Panc1 (cell line): Measurements from ENCODE around the gene GAS2.

Experiments
- POLR2AphosphoS5 ChIP-seq: IDR thresholded peaks from 2 replicates; pipeline ENCODE4 v1.6.1; 2012; ENCODE audit warnings: mild to moderate bottlenecking, low read depth, low read length, moderate library complexity
- REST ChIP-seq, 2 experiments: IDR thresholded peaks; 2 replicates each; pipeline ENCODE4 v1.6.1; 2011 to 2012; ENCODE audit warnings: low read depth in 2 of 2, control low read depth in 1 of 2, low read length in 1 of 2, mild to moderate bottlenecking in 1 of 2, moderate library complexity in 1 of 2; ENCODE audit not compliant: insufficient read depth in 1 of 2
- TCF7L2 ChIP-seq: IDR thresholded peaks from 2 replicates; pipeline ENCODE4 v1.6.1; 2011; ENCODE audit warnings: mild to moderate bottlenecking, low read depth, low read length, inconsistent platforms
- TF ChIP-seq, protein P1 (sequence below): fragments of 450-650 bp; IDR thresholded peaks from 2 replicates; pipeline ENCODE4 v1.5.1; 2017; ENCODE audit warnings: mild to moderate bottlenecking

GRCh38 chr11:22859756-22860155 lies 193.3 kb downstream of the GAS2 start:
- TF ChIP-seq, protein P1, sequence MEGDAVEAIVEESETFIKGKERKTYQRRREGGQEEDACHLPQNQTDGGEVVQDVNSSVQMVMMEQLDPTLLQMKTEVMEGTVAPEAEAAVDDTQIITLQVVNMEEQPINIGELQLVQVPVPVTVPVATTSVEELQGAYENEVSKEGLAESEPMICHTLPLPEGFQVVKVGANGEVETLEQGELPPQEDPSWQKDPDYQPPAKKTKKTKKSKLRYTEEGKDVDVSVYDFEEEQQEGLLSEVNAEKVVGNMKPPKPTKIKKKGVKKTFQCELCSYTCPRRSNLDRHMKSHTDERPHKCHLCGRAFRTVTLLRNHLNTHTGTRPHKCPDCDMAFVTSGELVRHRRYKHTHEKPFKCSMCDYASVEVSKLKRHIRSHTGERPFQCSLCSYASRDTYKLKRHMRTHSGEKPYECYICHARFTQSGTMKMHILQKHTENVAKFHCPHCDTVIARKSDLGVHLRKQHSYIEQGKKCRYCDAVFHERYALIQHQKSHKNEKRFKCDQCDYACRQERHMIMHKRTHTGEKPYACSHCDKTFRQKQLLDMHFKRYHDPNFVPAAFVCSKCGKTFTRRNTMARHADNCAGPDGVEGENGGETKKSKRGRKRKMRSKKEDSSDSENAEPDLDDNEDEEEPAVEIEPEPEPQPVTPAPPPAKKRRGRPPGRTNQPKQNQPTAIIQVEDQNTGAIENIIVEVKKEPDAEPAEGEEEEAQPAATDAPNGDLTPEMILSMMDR: no peak
- no peak for TF ChIP-seq POLR2AphosphoS5
- TF ChIP-seq REST (IDR thresholded peaks at IDR 0.05; ENCODE audit: insufficient read depth in 1 of 2, low read depth in 2 of 2, low read length in 1 of 2): no peak
- TF ChIP-seq TCF7L2: no peak
